Ovary (tissue), 9 donors: Measurements from ENCODE around the gene CTTN. TPM values are rescaled to one million over a fixed set of nuclear protein-coding genes. Genes with fewer than 3 reads are reported as not detected.

Experiments
- DNase-seq, 5 donors: peaks; one replicate each; pipeline ENCODE4 v3.0.0-alpha.2; 2019 to 2020
- H3K27ac ChIP-seq, 2 donors: fragments of 200-600 bp; one replicate each; pipeline versions ENCODE4 v1.5.1 to v1.8.0; 2019 to 2022
- H3K27me3 ChIP-seq: fragments of 200-600 bp; one replicate; pipeline ENCODE4 v1.8.0; 2022
- H3K36me3 ChIP-seq: fragments of 200-600 bp; sonication (generic); one replicate; pipeline ENCODE4 v1.5.1; 2019
- H3K4me1 ChIP-seq: one replicate; pipeline ENCODE4 v1.8.1; 2013; ENCODE audit warnings: mild to moderate bottlenecking, moderate library complexity; ENCODE audit not compliant: insufficient read depth
- H3K4me3 ChIP-seq: fragments of 200-600 bp; sonication (generic); one replicate; pipeline ENCODE4 v1.5.1; 2017
- H3K9me3 ChIP-seq, 2 donors: fragments of 200-600 bp in 1 of 2; sonication (generic) in 1 of 2; one replicate each; pipeline versions ENCODE4 v1.5.1 to v1.8.1; 2013 to 2019; ENCODE audit warnings: mild to moderate bottlenecking in 1 of 2, moderate library complexity in 1 of 2
- CTCF ChIP-seq, 3 donors: fragments of 450-650 bp in 2 of 3; fragments of 200-600 bp in 1 of 3; IDR thresholded peaks; one replicate each; pipeline versions ENCODE4 v1.5.1 to v1.8.0; 2016 to 2022; ENCODE audit warnings: antibody characterized with exemption in 3 of 3, mild to moderate bottlenecking in 1 of 3
- EP300 ChIP-seq: sonication (generic); formaldehyde crosslinking; IDR thresholded peaks from one replicate; pipeline ENCODE4 v1.6.1; 2017; ENCODE audit warnings: antibody characterized with exemption
- POLR2A ChIP-seq: fragments of 450-650 bp; IDR thresholded peaks from one replicate; pipeline ENCODE4 v1.6.1; 2017; ENCODE audit warnings: antibody characterized with exemption, mild to moderate bottlenecking, moderate library complexity
- WGBS, 3 donors: extraction: QIAGEN DNeasy Blood & Tissue Kit in 1 of 3; methylation state at CpG; one replicate each; pipeline versions ENCODE4 v1.1.5 to v1.1.7; 2013 to 2017; 5-methylcytosine and 5-hydroxymethylcytosine counted together
- intact Hi-C, 4 donors: fragments of 100-400 bp; cut with DNase I; formaldehyde crosslinking; loops; one replicate each; pipeline versions ENCODE4 v1.11.0 to v1.15.1; 2022 to 2023
- polyA plus RNA-seq, 2 donors: library from polyadenylated mRNA; stranded (reverse); fragments of 200-250 nt in 1 of 2; fragments of 350-450 nt in 1 of 2; fragmentation: Illumina TruSeq in 1 of 2; extraction: RNeasy Lipid Tissue Mini Kit (QIAGEN cat#74804) in 1 of 2; gene quantifications; one replicate each; pipeline ENCODE4 v1.2.3, GENCODE V29; 2013 to 2014
- total RNA-seq, 7 donors: library from RNA; depleted of rRNA in 2 of 7; stranded (reverse); fragments of >200 nt in 2 of 7; fragmentation: NEBNext Ultra II Directional in 3 of 7; extraction: Animal tissue kit (Norgen Biotek cat#: 25700) in 3 of 7; gene quantifications; one replicate each; pipeline versions ENCODE4 v1.1.0 to v1.2.4, GENCODE V29; 2016 to 2023
- donor health status: DM: no; HTN: no; CAD: no; lungs with moderate emphysema.
- donor health status: DM: no; HTN: no; CAD: no.
- donor health status: Bipolar disorder and iron deficiency.
- donor health status: DM: yes; HTN: yes; CAD: no.
- donor health status: DM: no; HTN: no; CAD: no.
- donor health status: DM: yes; HTN: yes; CAD: no.

Gene CTTN
- total and polyA plus RNA-seq, 9 donors = 129 to 321 (median 205) TPM

- H3K9me3 ChIP-seq = no peaks in the 10 kb centered on the region
- H3K36me3 ChIP-seq = no peaks in the 10 kb centered on the region
- no peaks in the 10 kb centered on the region for H3K27me3 ChIP-seq
- peaks cover 11% of the 10 kb centered on the region for H3K4me1 ChIP-seq
- 24 to 31% (median 25%) methylated on average over 18 of the region's 18 CpGs for WGBS, 3 donors
- H3K4me3 ChIP-seq = peak overlapping the region; percentile 84
- peak overlapping the region in 1 of 2 donors; percentile 79 for H3K27ac ChIP-seq
- intact Hi-C loops = loop anchor here in 2 of 4 donors (5.0 to 10.0 kb wide), 2 partner anchors 113 to 125 kb away; partner anchors contain the start of gene PPFIA1 (in 1 of the 2)
- peak in 1 of 5 donors; percentile 49 for DNase-seq
- no peak for TF ChIP-seq EP300
- no peak for TF ChIP-seq CTCF (IDR thresholded peaks at IDR 0.05)
- no peak for TF ChIP-seq POLR2A
Measured at GRCh38 chr11:70397336-70397982, 870 bp upstream of the CTTN start.

DNA sequence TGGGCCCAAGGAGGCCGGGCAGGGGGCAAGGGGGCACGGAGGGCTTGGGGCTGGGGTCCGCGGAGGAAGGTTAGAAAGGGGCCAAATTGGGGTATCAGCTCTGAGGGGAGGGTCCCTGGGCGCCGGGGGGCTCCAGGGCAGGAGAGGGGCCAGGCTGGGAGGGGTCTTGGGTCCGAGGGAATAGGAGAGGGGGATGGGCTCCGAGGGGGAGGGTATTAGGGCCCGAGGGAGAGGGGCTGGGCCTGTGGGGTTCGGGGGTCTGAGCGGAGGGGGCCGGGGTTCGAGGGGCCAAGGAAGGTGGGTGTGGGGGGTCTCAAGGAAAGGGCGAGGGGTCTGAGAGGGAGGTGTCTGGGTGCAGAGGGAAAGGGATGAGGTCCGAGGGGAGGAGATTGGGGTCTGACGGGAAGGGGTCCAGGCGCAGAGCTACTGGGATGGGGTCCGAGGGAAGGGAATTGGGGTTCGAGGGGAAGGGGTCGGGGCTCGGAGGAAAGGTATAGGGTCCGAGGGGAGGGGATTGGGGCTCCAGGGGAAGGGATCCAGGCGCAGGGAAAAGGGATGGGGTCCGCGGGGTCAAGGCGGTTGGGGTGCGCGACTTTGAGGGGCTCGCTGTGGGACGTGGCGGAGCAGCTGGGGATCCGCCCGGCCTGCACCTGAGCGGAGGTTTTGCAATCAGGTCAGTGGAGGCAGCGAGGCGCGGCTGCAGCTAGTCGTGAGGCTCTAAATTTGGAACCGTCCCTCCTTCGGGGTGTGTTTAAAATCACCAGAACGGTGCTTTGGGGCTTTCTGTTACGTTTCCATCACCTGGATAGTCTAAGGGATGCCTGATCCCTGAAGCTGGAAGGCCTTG lies 728 bp downstream of the CTTN start:
- Histone ChIP-seq H3K27me3 (no peaks in the 10 kb centered on the region), H3K36me3 (no peaks in the 10 kb centered on the region), H3K27ac (peak overlapping the region; percentile 73 to 79), H3K4me3 (peak overlapping the region; percentile 84), H3K9me3 (no peaks in the 10 kb centered on the region), H3K4me1 (peaks cover 11% of the 10 kb centered on the region)
- peak in 4 of 5 donors; percentile 38 to 68 (median 50) for DNase-seq
- intact Hi-C loops = loop anchor here in 2 of 4 donors (5.0 to 10.0 kb wide), 2 partner anchors 114 to 127 kb away; partner anchors contain the start of gene PPFIA1 (in 1 of the 2)
- TF ChIP-seq EP300 (no peak), CTCF (IDR thresholded peaks at IDR 0.05) (no peak), POLR2A (no peak)
- WGBS, 3 donors = 1 to 2% (median 2%) methylated on average over 42 of the region's 42 CpGs

DNA sequence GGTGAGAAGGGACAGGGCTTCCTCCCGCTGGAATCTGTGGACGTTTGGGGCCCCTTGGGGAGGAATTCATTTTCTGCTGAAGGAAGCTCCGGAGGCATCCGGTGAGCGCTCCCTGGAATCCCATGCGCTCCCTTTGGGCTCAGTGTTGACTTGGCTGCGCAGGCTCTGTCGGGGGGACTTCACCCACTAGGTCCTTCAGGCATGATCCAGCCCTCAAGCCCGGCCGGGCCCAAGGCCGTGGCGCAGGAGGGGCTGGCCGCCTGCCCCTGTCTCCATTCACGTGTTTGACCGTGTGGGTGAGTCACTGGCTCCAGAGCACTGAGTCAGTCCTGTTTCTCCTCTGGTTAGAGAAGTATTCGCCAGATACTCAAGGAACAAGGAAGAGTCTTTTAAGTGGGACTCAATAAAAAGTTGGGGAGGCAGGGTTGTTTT lies 1.4 kb downstream of the CTTN start:
- H3K4me3 ChIP-seq = peak overlapping the region; percentile 84
- peak; percentile 92 to 96 (median 94) for DNase-seq
- H3K36me3 ChIP-seq = no peaks in the 10 kb centered on the region
- peak overlapping the region; percentile 73 to 79 for H3K27ac ChIP-seq
- TF ChIP-seq POLR2A = peak; percentile 47
- TF ChIP-seq EP300 = no peak
- intact Hi-C loops = loop anchor here in 2 of 4 donors (5.0 to 10.0 kb wide), 2 partner anchors 115 to 127 kb away; partner anchors contain the start of gene PPFIA1 (in 1 of the 2)
- peaks cover 11% of the 10 kb centered on the region for H3K4me1 ChIP-seq
- 0 to 2% (median 1%) methylated on average over 16 of the region's 16 CpGs for WGBS, 3 donors
- no peaks in the 10 kb centered on the region for H3K27me3 ChIP-seq
- H3K9me3 ChIP-seq = no peaks in the 10 kb centered on the region

GRCh38 chr11:70400643-70401042 lies 2.3 kb downstream of the CTTN start:
- H3K27me3 ChIP-seq = no peaks in the 10 kb centered on the region
- 67 to 78% (median 76%) methylated on average over 8 of the region's 8 CpGs for WGBS, 3 donors
- no peak overlapping the region for H3K4me3 ChIP-seq
- no peaks in the 10 kb centered on the region for H3K36me3 ChIP-seq
- peaks cover 11% of the 10 kb centered on the region for H3K4me1 ChIP-seq
- H3K9me3 ChIP-seq = no peaks in the 10 kb centered on the region
- no peak for TF ChIP-seq POLR2A
- TF ChIP-seq EP300 = no peak
- no peak for TF ChIP-seq CTCF (IDR thresholded peaks at IDR 0.05)
- intact Hi-C loops = no loop called here
- peak overlapping the region; percentile 68 to 79 for H3K27ac ChIP-seq
- DNase-seq = no peak
